ENCODE results near the gene SLC22A5.

SLC22A5 gene

GRCh38 chr5:132439521-132440089 is 70.1 kb downstream of the SLC22A5 start:
- H3K4me3 ChIP-seq (ENCODE audit: low read length, poor library complexity, severe bottlenecking): no peak overlapping the region
- no peak overlapping the region for H3K4me2 ChIP-seq (ENCODE audit: low read depth, low read length, poor library complexity, severe bottlenecking)
- no peaks in the 10 kb centered on the region for H3K27me3 ChIP-seq (ENCODE audit: insufficient read depth, low read length, poor library complexity, severe bottlenecking)
- no peaks in the 10 kb centered on the region for H3F3A ChIP-seq (ENCODE audit: low read depth)
- H3K9me3 ChIP-seq (ENCODE audit: insufficient read depth, low read depth, low read length): no peaks in the 10 kb centered on the region
- H3K9ac ChIP-seq (ENCODE audit: low read depth, low read length, poor library complexity, severe bottlenecking): no peak overlapping the region
- H3K79me2 ChIP-seq (ENCODE audit: insufficient read depth, low read length): peaks cover 77% of the 10 kb centered on the region
- no peak for TF ChIP-seq CTCF (conservative IDR thresholded peaks at IDR 0.05; ENCODE audit: low read length)
- TF ChIP-seq EZH2phosphoT487 (IDR thresholded peaks at IDR 0.05; ENCODE audit: borderline replicate concordance): no peak
- H3K4me1 ChIP-seq (ENCODE audit: insufficient read depth, low read length, poor library complexity, severe bottlenecking): peaks cover 26% of the 10 kb centered on the region
- no peaks in the 10 kb centered on the region for H4K20me1 ChIP-seq (ENCODE audit: insufficient read depth, low read length, poor library complexity, severe bottlenecking)
- H2AFZ ChIP-seq (ENCODE audit: low read length): no peak overlapping the region
- no peaks in the 10 kb centered on the region for H3K36me3 ChIP-seq (ENCODE audit: insufficient read depth, low read length)
- H3K9me2 ChIP-seq (replicated peaks; ENCODE audit: low read depth, low read length): no peaks in the 10 kb centered on the region

- Histone ChIP-seq H3K9ac (ENCODE audit: low read depth, low read length, poor library complexity, severe bottlenecking) (no peak overlapping the region), H3K9me3 (ENCODE audit: insufficient read depth, low read depth, low read length) (no peaks in the 10 kb centered on the region), H3F3A (ENCODE audit: low read depth) (no peaks in the 10 kb centered on the region), H3K27me3 (ENCODE audit: insufficient read depth, low read length, poor library complexity, severe bottlenecking) (no peaks in the 10 kb centered on the region), H3K79me2 (ENCODE audit: insufficient read depth, low read length) (peaks cover 53% of the 10 kb centered on the region), H3K36me3 (ENCODE audit: insufficient read depth, low read length) (no peaks in the 10 kb centered on the region), H2AFZ (ENCODE audit: low read length) (no peak overlapping the region), H3K9me2 (replicated peaks; ENCODE audit: low read depth, low read length) (no peaks in the 10 kb centered on the region), H3K4me3 (ENCODE audit: low read length, poor library complexity, severe bottlenecking) (no peak overlapping the region), H4K20me1 (ENCODE audit: insufficient read depth, low read length, poor library complexity, severe bottlenecking) (no peaks in the 10 kb centered on the region), H3K4me2 (ENCODE audit: low read depth, low read length, poor library complexity, severe bottlenecking) (no peak overlapping the region), H3K4me1 (ENCODE audit: insufficient read depth, low read length, poor library complexity, severe bottlenecking) (no peaks in the 10 kb centered on the region)
- TF ChIP-seq CTCF (conservative IDR thresholded peaks at IDR 0.05; ENCODE audit: low read length) (no peak), EZH2phosphoT487 (IDR thresholded peaks at IDR 0.05; ENCODE audit: borderline replicate concordance) (no peak)
Measured at GRCh38 chr5:132444061-132444460, 74.6 kb downstream of the SLC22A5 start.
